HepG2 (cell line): ENCODE data around the gene TSPAN18. TPM values are rescaled to one million over a fixed set of nuclear protein-coding genes. Genes with fewer than 3 reads are reported as not detected.

Experiments used
- ATAC-seq: fragments of 200-7000 bp; cut with Tn5 transposase; 3 replicates; pipeline ENCODE4 v1.9.1; 2020; ENCODE audit warnings: mild to moderate bottlenecking, moderate library complexity
- BruUV-seq: library from RNA; stranded (reverse); fragments of 400-500 nt; replicated peaks from 2 replicates; lab custom pipeline; 2021; lab: Mats Ljungman, UMichigan
- CTCF ChIA-PET: fragments of 300-600 bp; formaldehyde crosslinking; extraction: SDS; loops from one replicate; lab custom pipeline; 2021; ENCODE audit warnings: low total read pairs, inconsistent platforms, low intra/inter-chr PET ratio; lab: Yijun Ruan, JAX
- POLR2A ChIA-PET: fragments of 350-600 bp; sonication (Branson Sonifier 250); formaldehyde crosslinking; loops from one replicate; lab custom pipeline; 2020; ENCODE audit warnings: antibody characterized with exemption, inconsistent platforms; lab: Yijun Ruan, JAX
- DNase-seq: peaks from one replicate; pipeline ENCODE4 v3.0.0-alpha.2; 2015; ENCODE audit warnings: low spot score
- FAIRE-seq: peaks from 3 replicates; lab custom pipeline; 2011; peaks lifted over from hg19 to GRCh38; lab: Jason Lieb, UNC
- H2AFZ ChIP-seq: one replicate; pipeline ENCODE4 v1.6.1; 2011; ENCODE audit warnings: low read length, inconsistent platforms
- H3K27ac ChIP-seq: fragments of 300-600 bp; 3 replicates; pipeline ENCODE4 v1.8.0; 2011; ENCODE audit warnings: mixed run types, mild to moderate bottlenecking, mixed read lengths, low read length, inconsistent platforms; ENCODE audit not compliant: insufficient read depth; ENCODE audit errors: extremely low read length
- H3K27me3 ChIP-seq, 2 experiments: fragments of 200-600 bp in 1 of 2; 2 replicates in 1 of 2; 3 replicates in 1 of 2; pipeline versions ENCODE4 v1.6.0 to v1.8.0; 2011; ENCODE audit warnings: low read length in 2 of 2, mild to moderate bottlenecking in 2 of 2, moderate library complexity in 2 of 2, inconsistent platforms in 1 of 2; ENCODE audit not compliant: insufficient read depth in 2 of 2, control insufficient read depth in 1 of 2
- H3K36me3 ChIP-seq, 2 experiments: fragments of 200-600 bp in 1 of 2; replicated peaks in 1 of 2; 2 replicates in 1 of 2; 3 replicates in 1 of 2; pipeline versions ENCODE4 v1.5.1 to v1.8.0; 2011; ENCODE audit warnings: low read length in 2 of 2, inconsistent platforms in 1 of 2; ENCODE audit not compliant: insufficient read depth in 2 of 2, control insufficient read depth in 1 of 2
- H3K4me1 ChIP-seq: 2 replicates; pipeline ENCODE4 v1.5.1; 2012; ENCODE audit warnings: low read length, inconsistent platforms; ENCODE audit not compliant: insufficient read depth
- H3K4me2 ChIP-seq: 2 replicates; pipeline ENCODE4 v1.6.0; 2011; ENCODE audit warnings: low read depth, low read length, inconsistent platforms
- H3K4me3 ChIP-seq, 3 experiments: fragments of 200-600 bp in 1 of 3; sonication (generic), shearing (Covaris generic) in 1 of 3; replicated peaks in 1 of 3; 2 replicates each; pipeline ENCODE4 v1.5.1; 2011 to 2016; ENCODE audit warnings: low read length in 3 of 3, inconsistent platforms in 2 of 3, low read depth in 2 of 3, mild to moderate bottlenecking in 2 of 3, control low read depth in 1 of 3, mixed read lengths in 1 of 3; ENCODE audit not compliant: insufficient read depth in 1 of 3
- H3K79me2 ChIP-seq: one replicate; pipeline ENCODE4 v1.6.1; 2011; ENCODE audit warnings: low read length, inconsistent platforms; ENCODE audit not compliant: insufficient read depth
- H3K9ac ChIP-seq: 2 replicates; pipeline ENCODE4 v1.6.0; 2011; ENCODE audit warnings: mild to moderate bottlenecking, low read depth, low read length, inconsistent platforms; ENCODE audit not compliant: insufficient read depth
- H3K9me3 ChIP-seq: 2 replicates; pipeline ENCODE4 v1.5.1; 2012; ENCODE audit warnings: mild to moderate bottlenecking, low read length
- H4K20me1 ChIP-seq: 2 replicates; pipeline ENCODE4 v1.6.0; 2011; ENCODE audit warnings: inconsistent platforms, mild to moderate bottlenecking, low read length, moderate library complexity; ENCODE audit not compliant: insufficient read depth
- BCL3 ChIP-seq: sonication (generic); formaldehyde crosslinking; IDR thresholded peaks from 2 replicates; pipeline ENCODE4 v1.5.1; 2020; ENCODE audit warnings: mild to moderate bottlenecking, missing genetic modification reagents, moderate library complexity
- EED ChIP-seq: sonication (generic); formaldehyde crosslinking; IDR thresholded peaks from 2 replicates; pipeline ENCODE4 v1.5.0; 2020; ENCODE audit warnings: mild to moderate bottlenecking, missing genetic modification reagents
- ETV5 ChIP-seq: IDR thresholded peaks from 2 replicates; pipeline ENCODE4 v1.6.1; 2018; ENCODE audit warnings: missing biosample characterization, missing genetic modification reagents, inconsistent platforms, borderline replicate concordance
- FIP1L1 ChIP-seq: fragments of 200-400 bp; formaldehyde crosslinking; IDR thresholded peaks from 2 replicates; pipeline ENCODE4 v1.6.1; 2018; ENCODE audit warnings: low read depth, mild to moderate bottlenecking, low read length, moderate library complexity, borderline replicate concordance; ENCODE audit not compliant: insufficient read depth
- IKZF4 ChIP-seq: sonication (generic); formaldehyde crosslinking; IDR thresholded peaks from 2 replicates; pipeline ENCODE4 v1.5.1; 2020; ENCODE audit warnings: borderline replicate concordance, mild to moderate bottlenecking, low read depth, missing genetic modification reagents; ENCODE audit errors: not compliant biosample characterization
- KLF6 ChIP-seq: IDR thresholded peaks from 2 replicates; pipeline ENCODE4 v1.8.0; 2016; ENCODE audit warnings: missing biosample characterization, missing genetic modification reagents
- MTERF4 ChIP-seq: sonication (generic); formaldehyde crosslinking; IDR thresholded peaks from 2 replicates; pipeline ENCODE4 v1.8.0; 2023; ENCODE audit warnings: mild to moderate bottlenecking, missing genetic modification reagents
- SATB2 ChIP-seq: sonication (generic); formaldehyde crosslinking; IDR thresholded peaks from 2 replicates; pipeline ENCODE4 v1.5.0; 2020; ENCODE audit warnings: missing genetic modification reagents
- SPEN ChIP-seq: sonication (generic); formaldehyde crosslinking; IDR thresholded peaks from 2 replicates; pipeline ENCODE4 v1.5.1; 2020; ENCODE audit warnings: low read depth, mild to moderate bottlenecking, missing genetic modification reagents
- ZHX1 ChIP-seq: sonication (generic); formaldehyde crosslinking; IDR thresholded peaks from 2 replicates; pipeline ENCODE4 v1.8.1; 2022; ENCODE audit warnings: low read depth, mild to moderate bottlenecking, missing genetic modification reagents
- ZNF124 ChIP-seq: sonication (generic); formaldehyde crosslinking; IDR thresholded peaks from 2 replicates; pipeline ENCODE4 v1.4.0; 2020; ENCODE audit warnings: missing genetic modification reagents
- ZNF276 ChIP-seq: sonication (generic); formaldehyde crosslinking; IDR thresholded peaks from 2 replicates; pipeline ENCODE4 v1.4.0; 2020; ENCODE audit warnings: mild to moderate bottlenecking, low read depth, missing genetic modification reagents
- ZNF572 ChIP-seq: sonication (generic); formaldehyde crosslinking; IDR thresholded peaks from 2 replicates; pipeline ENCODE4 v1.5.1; 2020; ENCODE audit warnings: mild to moderate bottlenecking, missing genetic modification reagents
- ZNF607 ChIP-seq: sonication (generic); formaldehyde crosslinking; IDR thresholded peaks from 2 replicates; pipeline ENCODE4 v1.5.1; 2020; ENCODE audit warnings: missing genetic modification reagents, mild to moderate bottlenecking, borderline replicate concordance
- ZNF629 ChIP-seq: sonication (generic); formaldehyde crosslinking; conservative IDR thresholded peaks from 2 replicates; pipeline ENCODE4 v1.5.0; 2020; ENCODE audit warnings: missing genetic modification reagents
- ZSCAN12 ChIP-seq: sonication (generic); formaldehyde crosslinking; IDR thresholded peaks from 2 replicates; pipeline ENCODE4 v1.9.0; 2021; ENCODE audit warnings: mild to moderate bottlenecking, missing genetic modification reagents
- WGBS: methylation state at CpG from one replicate; pipeline ENCODE4 v1.1.6; 2017; ENCODE audit warnings: low lambda C conversion rate; 5-methylcytosine and 5-hydroxymethylcytosine counted together
- in situ Hi-C: cut with HindIII; loops from 2 replicates; pipeline ENCODE4 v1.10.0; 2017; ENCODE audit warnings: low pct_unique_long_range_greater_than_20kb; ENCODE audit not compliant: extremely low pct_ligation_motif_present
- intact Hi-C: fragments of 100-400 bp; cut with micrococcal nuclease; formaldehyde crosslinking; loops from one replicate; pipeline ENCODE4 v1.10.0; 2022; ENCODE audit not compliant: unreplicated experiment
- polyA plus RNA-seq, 8 experiments: library from polyadenylated mRNA; depleted of rRNA in 3 of 8; stranded (reverse) in 7 of 8; unstranded in 1 of 8; fragments of >200 nt; fragmentation: Illumina TruSeq in 4 of 8; extraction: Trizol in 4 of 8; gene quantifications; 2 replicates each; pipeline versions ENCODE4 v1.2.1 to v1.2.3, GENCODE V29; 2011 to 2016; ENCODE audit warnings: low read depth in 4 of 8, missing spikeins in 1 of 8, mixed read lengths in 1 of 8; ENCODE audit not compliant: insufficient read depth in 1 of 8
- total RNA-seq, 5 experiments: library from RNA; depleted of rRNA; stranded (reverse); fragments of >200 nt; fragmentation: Illumina TruSeq; extraction: Trizol; gene quantifications; 2 replicates each; pipeline ENCODE4 v1.2.3, GENCODE V29; 2016; ENCODE audit warnings: low read depth in 1 of 5

TSPAN18 gene
- total and polyA plus RNA-seq, 2 of the 13 experiments (the other 11 are each of a cell fraction or from before 2014, with no cell fraction given), result not detected

GRCh38 chr11:44758983-44759382, 32.2 kb downstream of the TSPAN18 start:
- no peaks in the 10 kb centered on the region for H4K20me1 ChIP-seq
- H3K9me3 ChIP-seq, result no peaks in the 10 kb centered on the region
- H3K27ac ChIP-seq, result no peak overlapping the region
- no TSS peak for BruUV-seq
- peaks cover 0 to 7% of the 10 kb centered on the region in 2 experiments; a peak in 2 of 5 replicates for H3K27me3 ChIP-seq
- intact Hi-C loops (no loop called here), in situ Hi-C loops (no loop called here)
- 3% methylated on average over 4 of the region's 4 CpGs for WGBS
- TF ChIP-seq IKZF4 (CRISPR knock-in tag) (no peak), ZNF607 (CRISPR knock-in tag) (no peak), ZNF629 (no peak), EED (CRISPR knock-in tag) (no peak), ETV5 (no peak), FIP1L1 (no peak), ZSCAN12 (CRISPR knock-in tag) (no peak), SPEN (CRISPR knock-in tag) (no peak), MTERF4 (CRISPR knock-in tag) (no peak), KLF6 (CRISPR knock-in tag) (no peak), BCL3 (CRISPR knock-in tag) (no peak), ZNF276 (CRISPR knock-in tag) (no peak), ZNF572 (CRISPR knock-in tag) (no peak), ZHX1 (CRISPR knock-in tag) (no peak), ZNF124 (CRISPR knock-in tag) (no peak), SATB2 (CRISPR knock-in tag) (no peak)
- ATAC-seq, result no peak
- DNase-seq, result no peak
- no peak for FAIRE-seq
- ChIA-PET POLR2A (no interaction called here), CTCF (no interaction called here)
- H3K9ac ChIP-seq, result no peak overlapping the region
- H3K4me3 ChIP-seq, result no peak overlapping the region
- H3K4me2 ChIP-seq, result no peak overlapping the region
- H3K36me3 ChIP-seq, result no peaks in the 10 kb centered on the region
- H3K79me2 ChIP-seq, result no peaks in the 10 kb centered on the region
- no peaks in the 10 kb centered on the region for H3K4me1 ChIP-seq
- no peak overlapping the region for H2AFZ ChIP-seq
